ENCODE results near the gene PHC1.

The PHC1 gene

DNA sequence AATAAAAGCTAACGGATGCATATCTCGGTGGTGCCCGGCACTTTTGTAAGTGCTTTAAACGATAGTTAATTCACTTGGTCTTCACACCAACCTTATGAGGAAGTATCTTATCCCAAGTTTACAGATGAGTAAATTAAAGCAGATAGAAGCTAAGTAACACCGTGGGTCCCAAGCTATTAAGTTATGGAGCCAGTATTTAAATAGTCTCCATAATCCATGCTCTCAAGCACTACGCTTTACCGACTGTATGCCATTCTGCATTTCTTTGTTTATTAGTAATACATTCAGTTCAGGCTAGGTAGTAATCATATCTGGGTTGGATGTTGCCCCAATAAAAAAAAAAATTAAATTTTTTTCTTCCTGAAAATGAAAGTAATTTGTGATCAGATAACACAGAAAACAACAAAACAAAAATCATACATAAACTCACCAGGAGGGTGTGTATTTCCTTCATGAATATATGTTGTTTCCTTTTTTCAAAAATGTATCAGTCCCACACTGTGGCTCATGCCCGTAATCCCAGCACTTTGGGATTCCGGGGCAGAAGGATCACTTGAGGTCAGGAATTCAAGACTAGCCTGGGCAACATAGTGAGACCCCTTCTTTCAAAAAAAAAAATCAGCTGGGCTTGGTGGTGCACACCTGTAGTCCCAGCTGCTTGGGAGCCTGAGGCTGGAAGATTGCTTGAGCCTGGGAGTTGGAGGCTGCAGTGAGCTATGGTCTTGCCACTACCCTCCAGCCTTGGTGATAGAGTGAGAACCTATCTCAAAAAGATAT is 36.6 kb downstream of the PHC1 start:
- no peak for DNase-seq

DNA sequence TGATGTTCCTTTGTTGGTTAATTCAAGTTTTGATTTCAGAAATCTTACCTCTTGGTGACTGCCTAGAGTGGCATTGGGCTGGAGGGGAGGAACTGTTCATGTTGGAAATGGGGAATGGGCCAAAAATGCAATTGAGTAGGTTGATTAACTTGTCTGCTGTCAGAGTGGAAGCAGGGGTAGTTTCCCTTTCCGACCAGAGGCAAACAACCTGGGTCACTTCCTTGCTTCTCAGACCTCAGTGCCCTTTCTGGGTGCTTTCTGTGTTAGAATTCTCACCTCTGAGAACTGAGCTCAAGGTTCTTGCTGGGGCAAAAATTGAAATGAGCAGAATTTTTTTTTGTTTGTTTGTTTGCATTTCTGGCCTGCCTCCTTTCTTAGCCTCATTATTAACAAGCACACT is 37.4 kb downstream of the PHC1 start:
- no peak for DNase-seq

DNA sequence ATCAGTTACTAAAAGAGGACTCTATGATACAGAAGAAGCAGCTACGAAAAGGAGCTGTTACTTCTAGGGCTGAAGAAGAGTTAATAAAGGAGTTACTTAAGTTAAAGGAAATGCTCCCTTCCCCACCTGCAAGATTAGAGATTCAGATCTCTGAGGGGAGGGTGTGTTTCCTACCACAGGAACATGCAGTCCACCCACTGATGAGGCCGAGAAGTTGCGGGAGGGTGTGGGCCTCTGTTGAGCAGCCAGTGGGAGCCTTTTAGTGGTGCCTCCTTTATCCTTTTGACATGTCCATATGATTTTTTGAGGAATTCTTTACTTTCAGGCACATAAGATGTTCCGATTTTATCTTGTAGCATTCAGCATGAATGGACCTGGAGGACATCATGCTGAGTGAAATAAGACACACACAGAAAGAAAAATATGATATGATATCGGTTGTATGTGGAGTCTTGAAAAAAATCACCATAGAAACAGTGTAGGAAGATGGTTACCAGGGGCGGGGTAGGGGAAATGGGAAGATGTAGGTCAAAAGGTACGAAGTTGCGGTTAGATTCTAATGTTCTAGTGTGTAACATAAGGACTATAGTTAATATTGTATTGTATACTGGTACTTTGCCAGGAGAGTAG is 39.6 kb downstream of the PHC1 start:
- no peak for DNase-seq

DNA sequence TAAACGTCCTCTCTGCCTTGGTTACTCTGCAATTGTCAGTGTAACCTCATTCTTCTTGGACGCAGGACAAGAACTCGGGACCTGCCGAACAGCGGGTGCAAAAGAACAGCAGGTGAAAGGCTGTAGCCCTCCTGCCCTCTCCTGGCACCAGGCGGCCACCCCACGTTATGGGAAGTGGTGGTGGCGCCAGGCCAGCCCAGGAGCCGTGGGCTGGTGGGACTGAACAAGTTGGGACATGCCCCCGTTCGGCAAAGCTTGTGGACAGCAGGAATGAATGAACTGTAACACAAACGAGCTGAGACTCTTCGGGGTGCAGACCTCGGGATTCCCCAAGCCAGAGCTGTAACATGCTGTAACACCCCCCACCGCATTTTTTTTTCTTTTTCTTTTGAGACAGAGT is 41.8 kb downstream of the PHC1 start:
- no peak for DNase-seq

DNA sequence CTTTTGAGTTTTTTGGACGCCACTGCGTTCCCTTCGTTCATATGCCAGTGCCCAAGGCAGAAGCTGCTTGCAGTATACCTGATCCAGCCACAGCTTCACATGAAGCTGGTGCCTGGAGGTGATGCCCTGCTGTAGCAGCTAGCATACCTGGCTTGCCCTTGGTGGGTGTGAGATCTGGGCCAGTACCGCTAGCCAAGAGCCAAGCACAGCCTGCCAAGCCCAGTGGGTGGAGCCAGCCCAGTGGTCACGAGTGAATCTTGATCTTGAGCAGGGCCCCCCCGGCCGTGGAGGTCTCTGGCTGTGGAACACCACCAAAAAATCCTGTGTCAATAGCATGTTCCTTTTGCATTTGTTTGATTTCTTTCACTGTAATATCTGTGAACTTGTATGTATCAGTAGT is 42.5 kb downstream of the PHC1 start:
- no peak for DNase-seq

DNA sequence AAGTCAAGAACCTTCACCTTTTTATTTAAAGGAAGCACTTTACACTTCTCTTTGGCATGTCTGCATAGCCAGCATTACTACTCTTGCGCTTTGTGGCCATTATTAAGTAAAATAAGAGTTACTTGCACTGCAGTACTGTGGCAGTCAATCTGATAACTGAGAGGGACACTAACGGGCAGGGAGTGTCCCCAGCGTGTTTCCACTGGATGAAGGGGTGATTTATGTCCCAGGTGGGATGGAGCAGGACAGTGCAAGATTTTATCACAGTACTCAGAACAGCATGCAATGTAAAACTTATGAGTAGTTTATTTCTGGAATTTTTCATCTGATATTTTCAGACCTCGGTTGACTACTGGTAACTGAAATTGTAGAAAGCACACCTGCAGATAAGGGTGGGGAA is 43.3 kb downstream of the PHC1 start:
- no peak for DNase-seq

DNA sequence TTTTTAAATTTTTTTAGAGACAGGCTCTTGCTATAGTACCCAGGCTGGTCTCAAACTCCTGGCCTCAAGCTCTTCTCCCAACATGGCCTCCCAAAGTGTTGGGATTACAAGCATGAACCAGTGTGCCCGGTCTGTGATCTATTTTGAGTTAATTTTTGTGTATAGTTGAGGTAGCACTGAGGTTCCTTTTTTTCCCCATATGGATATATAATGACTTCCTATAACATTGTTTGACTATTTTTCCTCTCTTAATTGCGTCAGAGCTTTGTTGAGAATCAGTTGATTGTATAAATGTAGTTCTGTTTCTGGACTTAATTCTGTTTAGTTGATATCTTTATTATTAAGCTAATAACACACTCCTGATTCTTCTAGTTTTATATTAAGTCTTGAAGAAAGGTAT is 43.8 kb downstream of the PHC1 start:
- no peak for DNase-seq

DNA sequence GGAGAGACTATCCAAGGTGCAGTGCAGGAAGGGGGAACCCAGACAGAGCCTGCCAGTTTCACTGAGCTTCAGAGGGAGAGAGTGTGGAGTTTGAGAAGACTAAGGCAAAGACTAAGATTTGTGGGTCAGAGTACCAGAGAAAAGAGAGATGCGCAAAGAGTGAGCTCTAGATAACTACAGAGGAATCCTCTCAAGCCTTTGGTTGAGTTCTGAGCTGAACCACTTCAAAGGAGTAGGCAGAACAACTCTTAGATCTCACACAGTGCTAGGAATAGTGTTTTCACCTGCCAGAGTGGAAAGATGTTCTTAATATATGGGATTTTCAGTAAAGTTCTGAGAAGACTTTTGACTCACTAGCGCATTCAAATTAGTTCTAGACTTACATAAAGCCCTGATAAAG is 45.9 kb downstream of the PHC1 start:
- DNase-seq: no peak

DNA sequence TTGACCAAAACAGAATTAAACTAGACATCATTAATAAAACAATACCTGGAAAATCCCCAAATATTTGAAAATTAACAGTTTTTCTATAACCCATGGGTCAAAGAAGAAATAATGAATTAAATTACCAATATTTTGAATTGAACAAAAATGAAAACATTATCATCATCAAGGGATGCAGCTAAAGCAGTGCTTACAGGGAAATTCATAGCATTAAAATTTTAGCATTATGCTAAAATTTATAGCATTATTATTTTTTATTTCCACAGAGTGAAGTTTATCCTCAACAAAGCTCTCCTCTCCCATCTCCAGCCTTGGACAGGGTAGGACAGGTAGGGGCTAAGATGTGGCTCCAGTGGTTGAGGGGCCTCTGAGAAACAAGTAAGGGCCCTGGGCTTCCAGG is 54.5 kb downstream of the PHC1 start:
- no peak for DNase-seq

DNA sequence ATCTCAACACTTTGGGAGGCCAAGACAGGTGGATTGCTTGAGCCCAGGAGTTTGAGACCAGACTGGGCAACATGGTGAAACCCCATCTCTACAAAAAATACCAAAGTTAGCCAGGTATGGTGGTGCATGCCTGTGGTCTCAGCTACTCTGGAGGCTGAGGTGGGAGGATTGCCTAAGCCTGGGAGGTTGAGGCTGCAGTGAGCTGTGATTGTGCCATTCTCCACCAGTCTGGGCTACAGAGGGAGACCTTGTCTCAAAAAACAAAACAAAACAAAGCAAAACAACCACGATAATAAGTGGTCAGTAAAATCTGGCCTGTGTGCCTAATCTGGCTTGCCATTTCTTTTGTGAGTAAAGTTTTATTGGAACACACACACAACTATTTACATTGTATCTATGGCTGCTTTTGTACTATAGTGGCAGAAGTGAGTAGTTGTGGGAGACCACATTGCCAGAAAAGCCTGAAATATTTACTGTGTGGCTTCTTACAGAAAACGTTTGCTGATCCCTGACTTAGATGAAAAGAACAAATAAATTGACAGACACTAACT is 55.6 kb downstream of the PHC1 start:
- no peak for DNase-seq

DNA sequence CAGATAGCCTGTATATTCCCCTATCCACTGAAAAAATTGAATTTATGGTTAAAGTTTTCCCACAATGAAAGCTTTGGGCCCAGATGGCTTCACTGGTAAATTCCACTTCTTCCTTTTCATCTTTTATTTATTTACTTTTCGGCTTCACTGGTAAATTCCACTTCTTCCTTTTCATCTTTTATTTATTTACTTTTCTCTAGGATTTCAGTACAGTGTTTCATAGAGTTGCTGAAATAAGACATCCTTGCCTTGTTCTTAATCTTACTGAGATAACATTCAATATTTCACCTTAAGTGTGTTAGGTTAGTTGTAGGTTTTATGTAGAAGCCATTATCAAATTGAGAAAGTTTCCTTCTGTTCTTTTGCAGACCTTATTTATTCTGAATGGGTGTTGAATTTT is 56.1 kb downstream of the PHC1 start:
- DNase-seq: no peak

DNA sequence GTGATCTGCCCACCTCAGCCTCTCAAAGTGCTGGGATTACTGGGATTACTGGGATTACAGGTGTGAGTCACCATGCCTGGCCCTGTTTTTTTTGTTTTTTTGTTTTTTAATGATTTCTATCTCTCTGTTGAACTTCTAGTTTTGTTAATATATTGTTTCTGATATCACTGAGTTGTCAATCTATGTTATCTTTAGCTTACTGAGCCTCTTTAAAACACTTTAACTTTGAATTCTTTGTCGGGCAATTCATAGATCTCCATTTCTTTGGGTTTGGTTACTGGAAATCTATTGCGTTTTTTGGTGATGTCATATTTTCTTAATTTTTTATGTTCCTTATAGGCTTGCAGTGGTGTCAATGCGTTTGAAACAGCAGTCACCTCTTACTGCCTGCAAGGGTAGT is 65.8 kb downstream of the PHC1 start:
- DNase-seq: no peak

DNA sequence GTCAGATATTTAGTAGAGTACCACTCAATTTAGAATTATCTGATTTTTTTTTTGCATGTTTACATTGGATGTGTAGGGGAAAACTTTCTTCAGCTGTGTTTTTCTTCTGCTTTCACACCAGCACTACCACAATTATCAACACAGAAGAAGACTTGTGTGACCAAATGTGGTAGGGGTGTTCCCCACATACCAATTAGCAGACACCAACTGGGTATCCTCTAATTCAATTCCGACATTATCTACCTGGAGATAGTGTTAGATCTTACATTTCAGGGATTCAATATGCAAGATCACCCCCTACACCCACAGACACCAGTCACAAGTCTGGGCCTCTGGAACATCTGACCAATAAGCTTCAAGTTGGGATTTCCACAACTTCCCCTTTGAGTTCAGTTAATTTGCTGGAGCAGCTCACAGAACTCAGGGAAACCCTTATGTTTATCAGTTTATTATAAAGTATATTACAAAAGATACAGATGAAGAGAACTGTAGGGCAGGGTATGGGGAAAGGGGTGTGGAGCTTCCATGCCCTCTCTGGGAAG is 71.0 kb downstream of the PHC1 start:
- DNase-seq: no peak

DNA sequence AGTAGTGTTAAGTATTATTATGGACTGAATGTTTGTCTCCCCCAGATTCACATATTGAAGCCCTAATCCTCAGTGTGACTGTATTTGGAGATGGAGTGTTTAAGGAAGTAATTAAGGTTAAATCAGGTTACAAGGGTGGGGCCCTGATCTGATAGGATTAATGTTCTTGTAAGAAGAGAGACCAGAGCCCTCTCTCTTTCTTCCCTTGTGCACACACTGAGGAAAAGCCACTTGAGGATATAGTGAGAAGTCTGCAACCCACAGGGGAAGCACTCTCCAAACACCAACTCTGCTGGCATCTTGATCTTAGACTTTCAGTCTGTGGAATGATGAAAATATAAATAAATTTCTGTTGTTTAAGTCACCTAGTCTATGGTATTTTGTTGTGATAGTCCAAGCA is 72.9 kb downstream of the PHC1 start:
- DNase-seq: no peak

DNA sequence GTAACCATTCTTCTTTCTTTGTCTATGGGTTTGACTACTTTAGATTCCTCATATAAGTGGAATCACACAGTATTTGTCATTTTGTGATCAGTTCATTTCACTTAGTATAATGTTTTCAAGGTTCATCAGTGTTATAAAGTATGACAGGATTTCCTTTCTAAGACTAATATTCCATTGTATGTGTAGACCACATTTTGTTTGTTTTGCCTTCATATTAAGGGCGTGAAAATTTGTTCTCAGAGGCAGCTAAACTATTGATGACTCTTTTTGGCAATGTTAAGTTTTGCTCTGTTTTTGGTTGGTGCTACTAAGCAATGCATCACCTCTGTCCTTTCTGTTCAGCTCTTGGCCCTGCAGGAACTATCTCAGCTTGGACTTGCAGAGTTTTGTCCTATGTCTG is 73.4 kb downstream of the PHC1 start:
- DNase-seq: no peak

DNA sequence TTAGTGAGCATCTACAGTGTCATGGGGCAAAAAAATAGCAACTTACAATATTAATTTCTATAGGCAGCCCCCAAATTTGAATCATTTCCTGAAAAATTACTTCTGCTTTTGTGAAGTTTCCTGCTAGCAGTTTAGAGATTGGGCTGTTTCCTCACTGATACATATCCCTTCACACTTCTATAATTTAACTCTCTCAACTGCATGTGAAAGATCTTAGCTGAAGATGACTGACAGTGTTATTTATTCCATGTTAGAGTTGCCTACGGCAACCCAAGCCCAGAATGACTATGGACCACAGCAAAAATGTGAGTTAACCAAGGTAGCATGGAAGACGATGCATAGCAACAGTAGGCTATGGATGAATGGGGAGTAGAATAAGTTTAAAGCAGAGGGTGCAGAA is 75.1 kb downstream of the PHC1 start, which contains the start of gene KLRG1:
Gene KLRG1, plus strand, starts transcription at position 134 of the 400 bp plus-strand sequence. Its CDS starts 90 bp downstream, at position 224.
- no peak for DNase-seq
